ENCODE measurements around the gene ZNF768.

ZNF768 gene

GRCh38 chr16:30553393-30553899 is 27.1 kb upstream of the ZNF768 start:
- no peak for TF ChIP-seq CTCF (IDR thresholded peaks at IDR 0.05)
- H3K27me3 Mint-ChIP-seq (ENCODE audit: low read depth, poor library complexity), result no peaks in the 10 kb centered on the region
- H3K4me1 Mint-ChIP-seq, result peaks cover 38% of the 10 kb centered on the region
- peaks cover 25% of the 10 kb centered on the region for H3K36me3 Mint-ChIP-seq (ENCODE audit: low read depth)
- H3K27ac Mint-ChIP-seq, result no peak overlapping the region
- no peak overlapping the region for H3K4me3 Mint-ChIP-seq
- DNase-seq, result no peak
- H3K9me3 Mint-ChIP-seq, result no peaks in the 10 kb centered on the region

- Mint-ChIP-seq H3K9me3 (no peaks in the 10 kb centered on the region), H3K27me3 (ENCODE audit: low read depth, poor library complexity) (no peaks in the 10 kb centered on the region), H3K4me3 (no peak overlapping the region), H3K36me3 (ENCODE audit: low read depth) (peaks cover 25% of the 10 kb centered on the region), H3K27ac (no peak overlapping the region), H3K4me1 (peaks cover 43% of the 10 kb centered on the region)
- no peak for TF ChIP-seq CTCF (IDR thresholded peaks at IDR 0.05)
- DNase-seq, result no peak
Observed at GRCh38 chr16:30552956-30553355, 26.6 kb upstream of the ZNF768 start.

- H3K27ac Mint-ChIP-seq, result no peak overlapping the region
- no peak overlapping the region for H3K4me3 Mint-ChIP-seq
- H3K9me3 Mint-ChIP-seq, result no peaks in the 10 kb centered on the region
- TF ChIP-seq CTCF (IDR thresholded peaks at IDR 0.05), result no peak
- H3K4me1 Mint-ChIP-seq, result peaks cover 43% of the 10 kb centered on the region
- H3K27me3 Mint-ChIP-seq (ENCODE audit: low read depth, poor library complexity), result no peaks in the 10 kb centered on the region
- no peak for DNase-seq
- peaks cover 25% of the 10 kb centered on the region for H3K36me3 Mint-ChIP-seq (ENCODE audit: low read depth)
Observed at GRCh38 chr16:30551781-30552180, 25.4 kb upstream of the ZNF768 start.

- no peak for TF ChIP-seq CTCF (IDR thresholded peaks at IDR 0.05)
- Mint-ChIP-seq H3K27ac (no peak overlapping the region), H3K27me3 (ENCODE audit: low read depth, poor library complexity) (no peaks in the 10 kb centered on the region), H3K4me1 (peaks cover 32% of the 10 kb centered on the region), H3K9me3 (peaks cover 3% of the 10 kb centered on the region), H3K36me3 (ENCODE audit: low read depth) (peaks cover 8% of the 10 kb centered on the region), H3K4me3 (no peak overlapping the region)
- DNase-seq, result no peak
Observed at GRCh38 chr16:30548416-30549253, 22.3 kb upstream of the ZNF768 start.

- peaks cover 3% of the 10 kb centered on the region for H3K9me3 Mint-ChIP-seq
- peaks cover 14% of the 10 kb centered on the region for H3K4me1 Mint-ChIP-seq
- no peaks in the 10 kb centered on the region for H3K27me3 Mint-ChIP-seq (ENCODE audit: low read depth, poor library complexity)
- no peak for TF ChIP-seq CTCF (IDR thresholded peaks at IDR 0.05)
- DNase-seq, result no peak
- no peaks in the 10 kb centered on the region for H3K36me3 Mint-ChIP-seq (ENCODE audit: low read depth)
- no peak overlapping the region for H3K27ac Mint-ChIP-seq
- H3K4me3 Mint-ChIP-seq, result no peak overlapping the region
Observed at GRCh38 chr16:30546115-30546514, 19.7 kb upstream of the ZNF768 start.

GRCh38 chr16:30543067-30543466 is 16.7 kb upstream of the ZNF768 start:
- H3K27ac Mint-ChIP-seq, result no peak overlapping the region
- no peak for DNase-seq
- H3K4me1 Mint-ChIP-seq, result peaks cover 12% of the 10 kb centered on the region
- no peak for TF ChIP-seq CTCF (IDR thresholded peaks at IDR 0.05)
- no peaks in the 10 kb centered on the region for H3K27me3 Mint-ChIP-seq (ENCODE audit: low read depth, poor library complexity)
- H3K36me3 Mint-ChIP-seq (ENCODE audit: low read depth), result peaks cover 3% of the 10 kb centered on the region
- peaks cover 3% of the 10 kb centered on the region for H3K9me3 Mint-ChIP-seq
- H3K4me3 Mint-ChIP-seq, result no peak overlapping the region

Measured in nephron progenitor cell (in vitro differentiated cells).